Ramos (cell line): ENCODE data around the gene SEMA3B.
"Not testable (repeated sequence)": the region's sequence is repeated elsewhere in the genome, so short reads cannot be mapped to it uniquely, and the experiment has no call there.

Experiments used
- in situ Hi-C: fragments of 300-500 bp; cut with MboI; formaldehyde crosslinking; loops from one replicate; pipeline ENCODE4 v1.14.3; 2022; ENCODE audit warnings: low sequenced_read_pairs; ENCODE audit not compliant: unreplicated experiment

Gene SEMA3B

DNA sequence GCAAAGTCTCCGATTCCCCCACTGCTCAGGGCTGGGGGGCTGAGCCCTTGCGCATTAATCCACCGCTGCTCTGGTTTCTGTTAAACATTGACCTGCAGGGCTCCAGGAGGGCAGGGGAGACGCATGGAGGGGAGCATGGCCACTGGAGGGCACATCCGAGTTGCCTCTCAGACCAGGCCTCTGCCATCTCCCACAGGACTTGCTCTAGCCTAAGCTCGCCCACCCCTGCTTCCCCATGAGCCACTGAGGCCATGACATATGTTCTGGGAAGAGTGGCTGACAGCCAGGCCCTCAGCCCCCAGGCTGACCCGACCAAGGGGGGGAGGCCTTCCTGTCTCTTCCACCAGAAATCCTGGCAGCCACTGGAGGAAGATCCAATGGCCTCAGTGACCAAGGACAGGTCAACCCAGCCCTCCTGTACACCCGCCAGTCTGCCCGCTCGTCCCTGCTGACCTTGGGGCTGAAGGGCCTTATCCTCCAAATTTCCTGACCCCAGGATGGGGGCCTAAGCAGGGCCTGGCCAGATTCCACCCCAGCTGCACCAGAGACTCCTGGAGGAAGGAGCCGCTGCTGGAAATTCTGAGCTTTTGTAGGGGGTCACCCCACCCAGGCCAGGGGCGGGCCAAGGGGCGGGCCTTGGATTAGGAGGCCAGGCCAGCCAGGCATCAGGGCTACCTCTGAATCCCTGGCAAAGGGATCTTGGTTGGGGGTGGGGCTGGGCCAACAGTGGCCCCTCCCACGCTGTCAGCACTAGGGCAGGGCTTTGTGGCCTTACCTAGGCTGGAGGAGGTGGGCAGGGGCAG lies 34.3 kb downstream of the SEMA3B start, which contains the start of gene HYAL1:
Gene HYAL1 (minus strand): TSS at position 562 of the 803 bp plus-strand sequence. CDS start 618 bp downstream, outside the sequence.
- in situ Hi-C loops, result no loop called here

- in situ Hi-C loops, result no loop called here
Observed at GRCh38 chr3:50304601-50305000, 35.7 kb downstream of the SEMA3B start.

- in situ Hi-C loops, result not testable (repeated sequence)
Observed at GRCh38 chr3:50312041-50312440, 43.1 kb downstream of the SEMA3B start.

GRCh38 chr3:50314342-50314741 lies 45.4 kb downstream of the SEMA3B start:
- in situ Hi-C loops, result no loop called here

DNA sequence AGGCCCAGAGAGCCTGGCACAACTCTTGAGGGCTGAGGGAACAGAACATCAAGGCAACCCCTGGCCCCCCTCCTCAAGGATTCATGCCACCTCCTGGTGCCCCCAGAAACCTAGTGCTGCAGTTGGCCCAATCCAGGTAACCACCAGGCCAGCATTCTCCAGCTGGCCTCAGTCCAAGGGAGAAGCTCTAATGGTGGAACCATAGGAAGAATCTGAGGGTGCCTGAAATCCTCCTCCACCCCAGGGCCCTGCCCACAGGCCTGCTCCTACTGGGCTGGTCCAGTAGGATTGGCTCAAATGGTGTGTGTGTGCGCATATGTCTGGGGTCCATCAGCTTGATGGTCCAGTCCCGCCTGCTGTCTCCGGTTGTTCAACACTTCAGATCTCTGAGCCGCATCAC lies 45.9 kb downstream of the SEMA3B start:
- in situ Hi-C loops, result no loop called here

- in situ Hi-C loops, result no loop called here
Observed at GRCh38 chr3:50316657-50317242, 47.8 kb downstream of the SEMA3B start.

DNA sequence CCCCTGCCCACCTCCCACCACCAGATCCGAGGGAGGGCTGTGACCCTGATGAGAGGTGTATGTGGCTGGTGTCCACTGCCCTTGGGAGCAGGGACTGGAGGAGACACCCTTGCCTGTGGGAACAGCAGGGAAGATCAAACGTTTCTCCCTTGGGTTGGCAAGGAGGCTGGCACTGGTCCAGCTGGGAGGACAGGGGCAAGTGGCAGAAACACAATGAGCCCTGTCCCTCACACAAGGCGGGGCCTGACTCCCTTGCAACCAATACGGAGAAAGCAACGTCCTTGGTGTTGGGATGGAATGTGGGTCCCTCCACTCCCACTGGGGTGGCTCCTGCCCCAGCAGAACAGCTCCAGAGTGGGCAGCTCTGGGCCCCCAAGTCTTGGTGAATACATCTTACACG lies 48.4 kb downstream of the SEMA3B start:
- in situ Hi-C loops, result no loop called here

GRCh38 chr3:50318163-50318562 lies 49.2 kb downstream of the SEMA3B start:
- in situ Hi-C loops, result no loop called here

DNA sequence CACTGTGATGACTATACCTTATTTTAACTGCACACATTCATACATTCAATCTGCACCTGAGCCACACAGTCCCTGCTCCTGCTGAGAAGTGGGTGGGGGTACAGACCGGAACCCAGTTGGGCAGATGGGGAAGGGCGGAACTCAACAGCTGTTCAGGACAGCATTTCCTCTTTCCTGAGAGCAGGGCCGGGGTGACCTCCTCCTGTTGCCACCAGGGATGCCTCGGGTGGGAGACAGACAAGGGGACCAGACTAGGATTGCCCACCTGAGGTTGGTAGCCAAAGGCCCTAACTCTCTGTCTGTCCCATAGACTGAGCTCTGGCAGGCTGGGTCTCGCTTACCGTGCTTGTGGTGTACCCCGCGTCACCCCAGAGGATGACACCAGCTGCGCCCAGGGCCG lies 49.7 kb downstream of the SEMA3B start:
- in situ Hi-C loops, result no loop called here

GRCh38 chr3:50319181-50319893 lies 50.4 kb downstream of the SEMA3B start:
- in situ Hi-C loops, result no loop called here

- in situ Hi-C loops, result no loop called here
Observed at GRCh38 chr3:50319894-50320625, 51.1 kb downstream of the SEMA3B start.

DNA sequence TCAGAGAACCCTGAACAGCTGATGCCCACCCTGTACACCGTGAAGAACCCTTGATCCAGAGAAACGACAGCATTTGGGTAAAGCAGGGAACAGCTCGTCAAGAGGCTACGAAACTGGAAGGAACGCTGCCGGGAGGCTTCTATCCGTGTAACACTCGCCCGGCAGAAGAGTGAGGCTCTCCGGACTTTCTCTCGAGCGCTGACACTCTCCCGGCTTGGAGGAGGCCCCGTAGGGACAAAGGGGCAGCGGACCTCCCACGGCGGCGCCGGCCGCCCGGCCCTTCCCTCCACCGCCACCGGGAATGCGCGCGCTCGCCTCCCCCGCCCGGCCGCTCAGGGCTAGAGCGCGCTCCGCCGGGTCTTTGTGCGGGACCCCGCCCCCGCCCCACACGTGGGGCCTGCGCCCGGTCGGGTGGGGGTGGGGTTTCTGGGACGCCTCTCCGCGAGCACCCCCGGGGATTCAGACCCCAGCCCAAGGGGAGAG lies 51.9 kb downstream of the SEMA3B start:
- in situ Hi-C loops, result no loop called here

DNA sequence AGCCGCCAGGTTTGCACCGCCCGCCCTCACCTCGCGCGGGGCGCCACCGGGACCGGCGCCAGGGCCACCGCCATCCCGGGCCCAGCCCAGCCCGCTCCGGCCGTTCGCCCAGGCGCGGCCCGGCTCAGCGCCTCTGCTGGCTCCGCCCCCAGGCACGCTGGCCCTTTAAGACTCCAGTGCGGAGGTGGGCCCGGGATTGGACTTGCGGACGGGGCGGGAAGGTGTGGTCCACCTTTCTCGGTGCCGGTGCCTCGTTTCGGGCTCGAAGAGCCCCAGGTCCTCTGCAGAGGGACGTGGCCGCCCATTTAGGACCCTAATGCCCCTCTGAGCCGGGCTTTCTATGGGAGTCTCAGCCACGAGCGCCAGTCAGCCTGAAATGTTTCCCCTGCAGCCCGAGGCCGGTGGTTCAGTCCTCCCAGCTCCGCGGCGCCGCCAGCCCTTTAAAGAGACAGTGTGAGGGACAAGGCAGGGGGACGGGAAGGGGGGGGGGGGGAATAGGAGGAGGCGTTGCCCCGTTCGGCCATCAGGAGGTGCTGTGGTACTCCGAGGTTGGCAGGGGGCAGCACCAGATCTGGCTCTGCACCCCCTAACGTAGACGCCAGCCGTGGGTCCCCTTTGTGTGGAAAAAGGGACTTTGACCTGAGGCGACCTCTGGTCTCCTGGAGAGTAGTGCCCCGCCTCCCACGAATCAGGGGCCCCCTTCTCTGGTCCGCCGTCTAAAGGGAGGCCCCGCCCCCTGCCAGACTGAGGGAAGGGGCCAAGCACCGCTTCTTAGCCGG lies 52.6 kb downstream of the SEMA3B start:
- in situ Hi-C loops, result no loop called here

- in situ Hi-C loops, result no loop called here
Observed at GRCh38 chr3:50322115-50322385, 53.1 kb downstream of the SEMA3B start.

- in situ Hi-C loops, result no loop called here
Observed at GRCh38 chr3:50322386-50323091, 53.6 kb downstream of the SEMA3B start, which contains the start of gene HYAL2. TSS of gene HYAL2 (minus strand) at chr3:50322745. CDS start at chr3:50320489, 2,256 bp downstream.

- in situ Hi-C loops, result no loop called here
Observed at GRCh38 chr3:50323092-50323600, 54.2 kb downstream of the SEMA3B start.

DNA sequence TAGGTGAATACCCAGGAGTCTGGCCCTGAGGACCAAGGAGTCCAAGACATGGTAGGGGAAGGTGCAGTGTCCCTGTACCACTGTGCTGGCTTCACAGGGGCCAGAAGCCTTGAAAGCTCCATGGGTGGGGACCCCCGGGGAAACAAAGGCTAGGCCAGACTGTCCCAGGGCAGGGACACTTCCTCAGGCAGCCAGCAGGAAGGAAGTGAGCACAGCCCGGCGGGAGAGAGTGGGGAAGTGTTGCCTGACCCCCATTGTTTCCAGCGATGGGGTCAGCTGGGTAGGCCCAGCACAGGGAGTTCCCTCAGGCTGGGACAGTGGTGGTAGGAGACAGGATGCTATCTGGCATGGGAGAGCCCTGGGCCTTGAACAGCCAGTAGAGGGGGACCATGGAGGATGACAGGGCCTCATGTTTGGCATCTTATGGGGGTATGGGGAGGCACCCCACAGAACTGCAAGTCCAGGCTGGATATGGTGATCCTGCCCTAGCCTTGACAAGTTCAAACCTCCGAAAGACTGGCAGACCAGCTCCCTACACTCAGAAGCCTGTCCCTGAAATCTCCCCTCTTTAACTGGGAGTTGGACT lies 54.8 kb downstream of the SEMA3B start:
- in situ Hi-C loops, result no loop called here

GRCh38 chr3:50324351-50325112 lies 55.6 kb downstream of the SEMA3B start:
- in situ Hi-C loops, result no loop called here
